PC-3 (cell line): ENCODE results near the gene FARP1.

Source experiments
- EZH2 ChIP-seq: fragments of 300-600 bp; sonication (generic); IDR thresholded peaks from one replicate; pipeline ENCODE4 v1.6.1; 2017; ENCODE audit warnings: antibody characterized with exemption, mild to moderate bottlenecking, low read length; ENCODE audit not compliant: unreplicated experiment
- EZH2phosphoT487 ChIP-seq: fragments of 300-600 bp; sonication (generic); IDR thresholded peaks from 2 replicates; pipeline ENCODE4 v1.6.1; 2018; ENCODE audit warnings: mild to moderate bottlenecking, antibody characterized with exemption, low read length, borderline replicate concordance
- TF ChIP-seq, protein P1 (sequence below): fragments of 300-600 bp; sonication (generic); conservative IDR thresholded peaks from 2 replicates; pipeline ENCODE4 v1.5.1; 2017; ENCODE audit warnings: antibody characterized with exemption, low read depth, mild to moderate bottlenecking, low read length

DNA sequence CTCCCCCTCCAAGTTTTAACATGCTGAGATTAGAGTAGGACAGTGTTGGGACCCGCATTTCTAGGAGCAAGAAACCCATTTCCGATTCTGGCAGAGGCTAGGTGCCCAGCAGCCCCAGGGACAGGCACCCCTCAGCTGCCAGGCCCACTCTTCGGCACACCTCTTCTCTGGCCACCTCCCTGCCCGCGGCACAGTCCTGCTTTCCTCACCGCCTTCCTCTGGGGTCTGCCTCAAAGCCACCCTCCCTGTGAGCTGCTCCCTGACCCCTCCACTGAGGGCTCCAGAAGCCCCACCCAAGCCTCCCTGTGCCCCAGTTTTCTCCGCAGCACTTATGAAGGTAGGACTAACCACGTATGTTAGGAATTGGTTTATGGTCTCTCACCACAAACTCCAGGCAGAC lies 354.1 kb downstream of the FARP1 start:
- TF ChIP-seq, protein P1, sequence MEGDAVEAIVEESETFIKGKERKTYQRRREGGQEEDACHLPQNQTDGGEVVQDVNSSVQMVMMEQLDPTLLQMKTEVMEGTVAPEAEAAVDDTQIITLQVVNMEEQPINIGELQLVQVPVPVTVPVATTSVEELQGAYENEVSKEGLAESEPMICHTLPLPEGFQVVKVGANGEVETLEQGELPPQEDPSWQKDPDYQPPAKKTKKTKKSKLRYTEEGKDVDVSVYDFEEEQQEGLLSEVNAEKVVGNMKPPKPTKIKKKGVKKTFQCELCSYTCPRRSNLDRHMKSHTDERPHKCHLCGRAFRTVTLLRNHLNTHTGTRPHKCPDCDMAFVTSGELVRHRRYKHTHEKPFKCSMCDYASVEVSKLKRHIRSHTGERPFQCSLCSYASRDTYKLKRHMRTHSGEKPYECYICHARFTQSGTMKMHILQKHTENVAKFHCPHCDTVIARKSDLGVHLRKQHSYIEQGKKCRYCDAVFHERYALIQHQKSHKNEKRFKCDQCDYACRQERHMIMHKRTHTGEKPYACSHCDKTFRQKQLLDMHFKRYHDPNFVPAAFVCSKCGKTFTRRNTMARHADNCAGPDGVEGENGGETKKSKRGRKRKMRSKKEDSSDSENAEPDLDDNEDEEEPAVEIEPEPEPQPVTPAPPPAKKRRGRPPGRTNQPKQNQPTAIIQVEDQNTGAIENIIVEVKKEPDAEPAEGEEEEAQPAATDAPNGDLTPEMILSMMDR = no peak
- no peak for TF ChIP-seq EZH2phosphoT487
- no peak for TF ChIP-seq EZH2
